Prostate gland (tissue), 2 donors: ENCODE measurements around the gene LSM2. TPM values are rescaled to one million over a fixed set of nuclear protein-coding genes. Genes with fewer than 3 reads are reported as not detected.
"Not testable (repeated sequence)": the region's sequence is repeated elsewhere in the genome, so short reads cannot be mapped to it uniquely, and the experiment has no call there.

Experiments
- DNase-seq: peaks from one replicate; pipeline ENCODE4 v3.0.0-alpha.2; 2019; ENCODE audit warnings: low spot score
- H3K27ac ChIP-seq, 2 donors: fragments of 200-600 bp; sonication (generic); 2 replicates each; pipeline ENCODE4 v1.5.1; 2017 to 2019
- H3K27me3 ChIP-seq: fragments of 200-600 bp; sonication (generic); replicated peaks from 2 replicates; pipeline ENCODE4 v1.5.1; 2019; ENCODE audit not compliant: insufficient read depth
- H3K36me3 ChIP-seq, 2 donors: fragments of 200-600 bp; sonication (generic); 1 replicate in 1 of 2; 2 replicates in 1 of 2; pipeline versions ENCODE4 v1.5.1 to v1.8.1; 2017 to 2019
- H3K4me1 ChIP-seq: fragments of 200-600 bp; sonication (generic); replicated peaks from 2 replicates; pipeline ENCODE4 v1.5.1; 2019
- H3K4me3 ChIP-seq, 2 donors: fragments of 200-600 bp; sonication (generic); 2 replicates each; pipeline ENCODE4 v1.5.1; 2017 to 2019
- H3K9me3 ChIP-seq: fragments of 200-600 bp; sonication (generic); 2 replicates; pipeline ENCODE4 v1.5.1; 2017
- CTCF ChIP-seq, 4 experiments: fragments of 200-600 bp in 2 of 4; fragments of 450-650 bp in 2 of 4; sonication (generic) in 2 of 4; IDR thresholded peaks; 1 replicate in 3 of 4; 2 replicates in 1 of 4; pipeline ENCODE4 v1.5.1; 2016 to 2019; ENCODE audit warnings: antibody characterized with exemption in 4 of 4, mild to moderate bottlenecking in 2 of 4, moderate library complexity in 2 of 4
- POLR2A ChIP-seq: fragments of 450-650 bp; IDR thresholded peaks from one replicate; pipeline ENCODE4 v1.6.1; 2016; ENCODE audit warnings: antibody characterized with exemption, mild to moderate bottlenecking
- POLR2AphosphoS5 ChIP-seq: sonication (generic); formaldehyde crosslinking; IDR thresholded peaks from one replicate; pipeline ENCODE4 v1.6.1; 2017; ENCODE audit warnings: antibody characterized with exemption
- WGBS: methylation state at CpG from one replicate; pipeline ENCODE4 v1.1.5; 2018; 5-methylcytosine and 5-hydroxymethylcytosine counted together
- intact Hi-C: fragments of 100-400 bp; cut with DNase I; formaldehyde crosslinking; loops from one replicate; pipeline ENCODE4 v1.14.2; 2022
- total RNA-seq, 2 donors: library from RNA; depleted of rRNA; stranded (reverse); fragments of >200 nt; gene quantifications; one replicate each; pipeline ENCODE4 v1.1.0, GENCODE V29; 2016

LSM2 gene
- total RNA-seq, 2 donors from 2014 or later, result 51.9 to 52.5 TPM

- H3K4me1 ChIP-seq, H3K27me3 ChIP-seq, H3K36me3 ChIP-seq, intact Hi-C loops, DNase-seq, H3K9me3 ChIP-seq: not testable (repeated sequence)
- peak; percentile 8 for TF ChIP-seq POLR2A
- peak; percentile 51 for TF ChIP-seq POLR2AphosphoS5
- 40% methylated on average over 8 of the region's 8 CpGs for WGBS
- H3K27ac ChIP-seq, result peak overlapping the region; percentile 97 to 100
- peak overlapping the region; percentile 37 to 46 for H3K4me3 ChIP-seq
Measured at GRCh38 chr6:31817929-31818511, 11.3 kb upstream of the LSM2 start.

- TF ChIP-seq CTCF (IDR thresholded peaks at IDR 0.05), result peak in 1 of 4 experiments; percentile 16
- peak; percentile 77 for TF ChIP-seq POLR2AphosphoS5
- intact Hi-C loops, H3K27me3 ChIP-seq, DNase-seq, H3K36me3 ChIP-seq, H3K4me1 ChIP-seq, H3K9me3 ChIP-seq: not testable (repeated sequence)
- H3K27ac ChIP-seq, result peak overlapping the region; percentile 97 to 100
- peak overlapping the region; percentile 37 to 46 for H3K4me3 ChIP-seq
- 33% methylated on average over 11 of the region's 37 CpGs for WGBS
Measured at GRCh38 chr6:31817133-31817928, 10.6 kb upstream of the LSM2 start.

- Histone ChIP-seq H3K27ac (peak within 1 kb of the TSS; percentile 100), H3K36me3 (no peaks in the 10 kb centered on the region), H3K4me1 (no peaks in the 10 kb centered on the region), H3K4me3 (peak within 1 kb of the TSS; percentile 44 to 52), H3K9me3 (no peaks in the 10 kb centered on the region), H3K27me3 (no peaks in the 10 kb centered on the region)
- intact Hi-C loops, result no loop called here
- peak; percentile 97 for DNase-seq
- TF ChIP-seq POLR2AphosphoS5 (peak; percentile 100), CTCF (IDR thresholded peaks at IDR 0.05) (peak in 1 of 4 experiments; percentile 18), POLR2A (peak; percentile 100)
- WGBS, result 0% methylated on average over 47 of the region's 56 CpGs
Measured at GRCh38 chr6:31815025-31815838, 8.5 kb upstream of the LSM2 start, which contains the start of the genes HSPA1A and HSPA1L. HSPA1A (plus strand) TSS chr6:31815543; CDS start chr6:31815757, 214 bp downstream. HSPA1L (minus strand) TSS chr6:31815283; CDS start chr6:31811972, 3,311 bp downstream.

- 0% methylated on average over 13 of the region's 13 CpGs for WGBS
Measured at GRCh38 chr6:31814677-31815024, 7.9 kb upstream of the LSM2 start.

More at GRCh38 chr6:31814677-31815024, 7.9 kb upstream of the LSM2 start:
- Histone ChIP-seq H3K4me1 (no peaks in the 10 kb centered on the region), H3K27me3 (no peaks in the 10 kb centered on the region), H3K9me3 (no peaks in the 10 kb centered on the region), H3K27ac (peak overlapping the region; percentile 100), H3K36me3 (no peaks in the 10 kb centered on the region), H3K4me3 (peak overlapping the region; percentile 44 to 52)
- intact Hi-C loops, result no loop called here
- TF ChIP-seq POLR2AphosphoS5 (peak; percentile 100), CTCF (IDR thresholded peaks at IDR 0.05) (no peak), POLR2A (peak; percentile 90)
- DNase-seq, result peak; percentile 98
